GM03348 (cell line): ENCODE measurements around the gene VMP1.
"Not testable (repeated sequence)": the region's sequence is repeated elsewhere in the genome, so short reads cannot be mapped to it uniquely, and the experiment has no call there.

ENCODE experiments used
- DNase-seq: peaks from one replicate; pipeline ENCODE4 v3.0.0; 2012; ENCODE audit warnings: low spot score

VMP1 gene

DNA sequence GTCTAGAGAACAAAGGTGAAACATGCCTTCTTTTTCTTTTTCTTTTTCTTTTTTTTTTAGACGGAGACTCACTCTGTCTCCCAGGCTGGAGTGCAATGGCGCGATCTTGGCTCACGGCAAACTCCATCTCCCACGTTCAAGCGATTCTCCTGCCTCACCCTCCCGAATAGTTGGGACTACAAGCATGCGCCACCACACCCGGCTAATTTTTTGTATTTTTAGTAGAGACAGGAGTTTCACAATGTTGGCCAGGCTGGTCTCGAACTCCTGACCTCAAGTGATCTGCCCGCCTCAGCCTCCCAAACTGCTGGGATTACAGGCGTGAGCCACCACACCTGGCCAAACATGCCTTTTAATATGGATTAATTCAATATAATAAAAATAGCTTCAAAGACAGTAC is 47.6 kb downstream of the VMP1 start:
- DNase-seq: not testable (repeated sequence)

DNA sequence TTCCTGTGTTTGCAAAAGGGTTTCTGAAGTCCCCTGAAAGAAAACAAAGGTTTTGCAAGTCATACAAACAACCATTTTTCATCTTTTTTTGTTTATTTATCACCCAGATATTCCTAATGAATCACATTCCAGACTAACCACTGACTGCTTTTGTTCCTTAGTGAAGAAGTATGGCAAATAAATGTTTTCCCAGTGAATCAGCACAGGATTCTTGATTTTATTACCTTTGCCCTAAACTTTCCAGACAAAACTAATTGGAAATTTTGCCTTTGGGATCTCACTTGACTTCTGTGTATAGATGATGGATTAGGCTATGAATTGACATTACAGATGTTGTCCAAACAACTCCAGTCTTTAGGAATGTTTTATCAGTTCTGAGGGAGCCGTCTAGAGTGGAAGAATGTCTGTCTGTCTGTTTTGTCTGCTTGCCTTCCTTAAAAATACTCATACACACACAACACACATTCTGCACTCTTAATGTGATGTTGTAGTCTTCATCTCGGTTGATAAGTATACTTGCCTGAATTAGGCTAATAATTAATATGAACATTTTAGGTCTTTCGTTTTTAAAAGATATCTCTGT is 48.9 kb downstream of the VMP1 start:
- peak; percentile 62 for DNase-seq

DNA sequence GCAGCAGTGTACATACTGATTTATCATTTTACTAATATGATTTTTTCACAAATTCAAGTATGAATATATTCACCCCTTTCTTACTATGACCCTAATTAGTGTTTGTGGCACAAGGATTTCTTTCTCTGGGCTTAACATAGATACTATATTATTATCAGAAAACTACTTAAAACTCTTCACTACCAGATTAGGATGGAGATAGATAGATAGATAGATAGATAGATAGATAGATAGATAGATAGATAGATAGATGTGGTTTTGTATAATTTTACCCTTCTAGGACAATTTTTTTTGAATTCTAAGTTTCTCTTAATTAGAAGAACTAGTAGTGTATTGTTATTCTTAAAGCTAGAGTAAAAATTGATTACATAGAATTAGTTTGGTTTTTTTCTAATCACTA is 49.6 kb downstream of the VMP1 start:
- DNase-seq: no peak

DNA sequence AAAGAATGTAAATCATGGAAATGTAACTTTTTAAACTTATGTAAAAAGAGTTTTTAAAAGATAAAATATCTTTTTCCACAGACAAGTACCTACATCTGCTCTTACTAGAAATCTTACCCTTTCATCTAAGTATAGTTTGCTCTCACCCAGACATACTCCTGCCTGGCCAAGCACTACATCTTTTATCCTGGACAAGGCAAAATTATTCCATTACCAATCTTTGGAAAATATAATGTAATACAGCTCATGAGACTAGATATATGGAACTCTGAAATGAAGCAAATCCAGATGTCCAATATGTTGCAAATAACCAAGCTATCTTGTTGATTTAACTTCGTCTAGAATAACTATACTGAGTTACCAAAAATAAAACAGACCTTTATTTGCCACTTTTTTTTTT is 50.0 kb downstream of the VMP1 start:
- DNase-seq: no peak

DNA sequence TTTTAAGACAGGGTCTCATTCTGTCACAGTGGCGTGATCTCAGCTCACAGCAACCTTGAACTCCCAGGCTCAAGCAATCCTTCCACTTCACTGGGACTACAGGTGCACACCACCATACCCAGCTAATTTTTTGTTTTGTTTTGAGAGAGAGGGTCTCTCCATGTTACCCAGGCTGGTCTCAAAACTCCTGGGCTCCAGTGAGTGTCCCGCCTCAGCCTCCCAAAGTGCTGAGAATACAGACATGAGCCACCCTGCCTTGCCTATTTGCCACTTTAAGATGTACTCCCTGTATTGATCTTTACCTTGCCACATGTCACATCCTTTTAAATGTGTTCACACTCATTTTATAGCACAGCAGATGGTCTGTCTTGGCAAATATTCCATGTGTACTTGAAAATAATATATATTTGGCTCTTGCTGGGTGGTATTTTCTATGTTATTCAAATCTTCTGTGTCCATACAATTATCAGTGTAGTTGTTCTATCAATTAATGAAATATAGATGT is 50.5 kb downstream of the VMP1 start:
- DNase-seq: no peak

DNA sequence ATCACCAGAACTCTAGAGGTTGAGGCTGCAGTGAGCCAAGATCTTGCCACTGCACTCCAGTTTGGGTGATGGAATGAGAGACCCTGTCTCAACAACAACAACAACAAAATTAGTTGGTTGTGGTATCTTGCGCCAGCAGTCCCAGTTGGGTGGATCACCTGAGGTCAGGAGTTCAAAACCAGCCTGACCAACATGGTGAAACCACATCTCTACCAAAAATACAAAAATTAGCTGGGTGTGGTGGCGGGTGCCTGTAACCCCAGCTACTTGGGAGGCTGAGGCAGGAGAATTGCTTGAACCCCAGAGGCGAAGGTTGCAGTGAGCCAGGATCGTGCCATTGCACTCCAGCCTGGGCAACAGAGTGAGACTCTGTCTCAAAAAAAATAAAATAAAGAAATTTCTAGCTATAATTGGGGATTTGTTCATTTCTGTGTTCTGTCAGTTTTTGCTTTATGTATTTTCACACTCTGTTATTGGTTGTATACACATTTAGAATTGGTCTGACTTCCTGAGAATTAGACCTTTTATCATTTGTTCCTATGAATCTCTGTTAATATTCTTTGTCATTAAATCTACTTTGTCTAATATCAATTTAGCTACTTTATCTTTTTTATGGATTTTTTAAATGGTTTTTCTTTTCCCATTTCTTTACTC is 51.7 kb downstream of the VMP1 start:
- DNase-seq: not testable (repeated sequence)

DNA sequence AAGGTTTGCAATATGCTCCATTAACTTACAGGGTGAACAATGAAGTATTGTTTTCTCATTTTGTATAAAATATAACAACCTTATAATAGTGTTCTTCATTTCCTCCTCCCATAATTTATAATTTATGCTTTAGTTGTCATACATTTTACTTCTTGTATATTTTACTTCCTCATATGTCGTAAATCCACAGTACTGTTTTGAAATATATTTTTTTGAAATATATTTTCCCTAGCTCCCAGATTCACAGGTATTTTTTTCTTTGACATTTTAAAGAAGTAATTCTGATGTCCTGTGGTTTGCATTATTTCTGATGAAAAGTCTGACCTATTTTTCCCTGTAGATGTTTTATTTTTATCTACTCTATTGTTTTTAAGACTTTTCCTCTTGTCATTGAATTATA is 52.7 kb downstream of the VMP1 start:
- no peak for DNase-seq

DNA sequence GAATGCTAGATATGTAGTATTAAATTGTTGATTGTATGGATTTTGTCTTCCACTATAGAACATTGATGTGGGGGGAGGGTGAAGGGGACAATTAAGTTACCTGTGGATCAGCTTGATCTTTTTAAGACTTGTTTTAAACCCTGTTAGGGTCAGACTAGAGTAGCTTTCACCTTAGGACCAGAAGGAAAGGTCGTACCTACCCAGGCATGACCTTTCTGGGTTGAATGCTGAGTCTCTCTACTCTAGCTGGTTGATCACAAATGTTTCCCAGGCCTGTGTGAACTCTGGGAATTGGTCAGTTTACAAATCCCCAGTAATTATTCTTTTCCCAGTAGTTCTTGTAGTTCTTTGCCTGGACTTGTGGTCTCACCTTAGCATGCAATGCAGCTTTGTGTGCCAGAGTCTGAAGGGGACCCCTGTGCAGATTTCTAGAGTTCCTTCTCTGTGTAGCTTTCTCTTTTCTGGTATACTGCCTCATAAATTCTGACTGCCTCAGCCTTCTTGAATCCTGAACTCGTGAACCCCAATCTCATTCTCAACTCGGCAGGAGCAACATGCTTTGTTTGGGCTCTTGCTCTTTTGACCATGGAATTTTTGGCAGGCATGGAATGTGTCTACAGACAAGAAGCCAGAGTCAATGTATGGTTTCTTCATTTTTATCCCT is 54.1 kb downstream of the VMP1 start:
- DNase-seq: peak; percentile 32

DNA sequence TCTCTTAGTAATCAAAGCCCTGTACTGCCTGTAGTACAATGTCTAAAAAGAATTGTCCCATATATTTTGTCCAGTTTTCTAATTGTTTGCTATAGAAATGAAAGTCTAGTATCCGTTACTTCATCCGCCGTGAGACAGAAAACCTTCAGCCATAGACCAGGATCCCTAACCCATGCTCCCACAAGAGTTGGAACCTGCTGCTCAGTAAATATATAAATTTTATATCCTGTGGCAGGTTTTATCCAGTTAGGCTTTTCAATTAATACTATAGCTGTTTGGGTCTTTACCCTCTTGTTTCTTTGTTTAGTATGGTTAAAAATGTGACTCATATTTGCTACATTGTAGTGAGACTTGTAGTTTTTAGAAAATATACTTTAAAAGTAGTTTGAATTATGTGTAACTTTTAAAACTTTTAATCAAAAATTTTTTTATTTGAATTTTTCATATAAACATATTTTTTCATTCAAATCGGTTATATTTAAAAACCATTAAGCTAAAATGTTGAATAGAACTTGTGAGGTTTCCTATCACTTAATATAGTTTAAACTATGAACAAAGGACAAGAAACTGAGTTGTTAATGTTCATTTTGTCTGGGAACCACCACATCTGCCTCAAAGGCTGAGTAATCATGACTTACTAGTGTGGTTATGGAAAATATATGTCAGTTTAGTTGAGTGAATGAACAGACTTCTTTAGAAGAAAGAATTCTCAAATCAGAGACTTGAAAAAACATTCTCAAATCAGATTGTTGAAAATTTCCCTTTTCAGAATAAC is 54.8 kb downstream of the VMP1 start:
- peak; percentile 45 for DNase-seq

DNA sequence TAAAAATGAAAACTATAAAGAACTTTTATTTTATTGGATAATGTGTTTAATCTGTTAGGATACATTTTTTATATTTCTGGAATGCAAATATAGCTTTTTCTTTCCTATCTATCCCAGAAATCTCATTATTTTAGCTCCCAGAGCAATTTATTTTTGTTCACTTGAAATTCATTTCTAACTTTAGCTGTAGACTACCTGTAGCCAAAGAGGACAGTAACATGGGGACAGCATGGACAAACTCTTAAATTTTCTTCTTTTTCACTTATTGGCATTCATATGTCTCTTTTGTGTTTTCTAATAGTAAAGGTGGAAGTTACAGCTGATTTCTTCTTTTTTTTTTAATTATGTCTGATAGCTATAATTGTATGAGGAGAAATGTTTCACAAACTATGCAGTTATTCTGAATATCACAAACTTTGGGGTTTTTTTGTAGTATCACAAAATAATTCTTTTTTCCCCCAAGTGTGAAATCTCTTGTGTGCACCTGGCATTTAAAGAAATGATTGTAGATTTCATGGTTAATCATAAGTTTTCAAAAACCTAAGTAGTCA is 55.4 kb downstream of the VMP1 start:
- DNase-seq: no peak

DNA sequence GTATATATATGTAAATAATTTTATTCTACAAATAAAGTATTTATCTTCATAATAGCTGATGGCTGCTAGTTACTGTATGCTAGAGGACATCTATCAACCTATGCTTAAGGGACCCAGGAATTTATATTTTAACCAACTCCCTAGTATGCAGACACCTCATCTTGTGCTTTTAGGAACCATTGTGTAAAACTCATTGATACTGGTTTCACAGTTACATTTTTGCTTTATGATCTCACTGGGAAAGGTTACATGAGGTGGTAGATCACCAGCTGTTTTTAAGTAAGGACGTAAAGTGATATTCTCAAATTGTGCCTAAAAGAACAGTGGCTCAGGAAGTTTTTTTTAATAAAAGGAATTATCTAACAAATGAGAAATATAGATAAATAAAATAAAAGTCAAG is 56.4 kb downstream of the VMP1 start:
- peak; percentile 58 for DNase-seq

DNA sequence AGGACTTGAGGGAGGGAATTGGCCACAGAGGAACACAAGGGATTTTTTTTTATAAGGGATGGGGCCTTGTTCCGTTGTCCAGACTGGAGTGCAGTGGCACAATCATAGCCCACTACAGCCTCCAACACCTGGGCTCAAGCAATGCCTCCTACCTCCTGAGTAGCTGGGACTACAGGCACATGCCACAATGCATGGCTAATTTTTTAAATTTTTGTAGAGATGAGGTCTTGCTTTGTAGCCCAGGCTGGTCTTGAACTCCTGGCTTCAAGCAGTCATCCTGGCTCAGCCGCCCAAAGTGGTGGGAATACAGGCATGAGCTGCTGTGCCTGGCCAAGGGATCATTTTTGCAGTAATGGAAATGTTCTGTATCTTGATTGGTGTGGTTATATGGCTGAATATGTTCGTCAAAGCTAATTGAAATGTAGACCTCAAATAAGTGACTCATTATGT is 56.9 kb downstream of the VMP1 start:
- no peak for DNase-seq

DNA sequence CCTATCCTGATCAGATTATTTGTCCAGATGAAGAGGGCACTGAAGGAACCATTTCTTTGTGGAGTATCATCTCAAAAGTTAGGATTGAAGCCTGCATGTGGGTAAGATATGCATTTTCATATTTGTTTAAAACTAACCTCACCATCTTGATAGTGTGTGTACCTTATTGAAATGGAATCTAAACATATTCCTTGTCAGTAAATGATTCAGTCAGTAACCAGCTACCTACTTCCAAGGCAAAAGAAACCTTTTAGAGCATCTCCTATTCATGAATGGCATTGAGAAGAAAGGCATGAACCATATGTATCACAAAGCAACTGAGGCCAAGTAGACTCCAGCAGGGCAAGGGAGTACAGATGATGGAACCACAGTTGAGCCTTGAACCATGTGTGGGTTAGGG is 57.6 kb downstream of the VMP1 start:
- no peak for DNase-seq

DNA sequence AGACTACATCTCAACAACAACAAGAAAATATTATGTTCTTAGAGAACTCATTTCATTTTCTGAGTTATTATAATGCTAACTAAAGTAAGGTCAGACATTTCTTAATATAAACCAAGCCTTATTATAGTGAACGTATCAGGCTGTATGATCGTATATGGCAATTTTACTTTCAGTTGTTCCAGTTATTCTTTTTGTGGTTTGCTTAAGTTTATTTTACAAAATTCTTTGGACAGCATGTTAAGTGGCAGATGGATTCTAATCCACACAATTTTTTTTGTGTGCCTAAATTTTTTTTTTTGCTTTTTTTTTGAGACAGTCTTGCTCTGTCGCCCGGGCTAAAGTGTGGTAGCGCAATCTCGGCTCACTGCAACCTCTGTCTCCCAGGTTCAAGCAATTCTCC is 59.0 kb downstream of the VMP1 start:
- DNase-seq: no peak

DNA sequence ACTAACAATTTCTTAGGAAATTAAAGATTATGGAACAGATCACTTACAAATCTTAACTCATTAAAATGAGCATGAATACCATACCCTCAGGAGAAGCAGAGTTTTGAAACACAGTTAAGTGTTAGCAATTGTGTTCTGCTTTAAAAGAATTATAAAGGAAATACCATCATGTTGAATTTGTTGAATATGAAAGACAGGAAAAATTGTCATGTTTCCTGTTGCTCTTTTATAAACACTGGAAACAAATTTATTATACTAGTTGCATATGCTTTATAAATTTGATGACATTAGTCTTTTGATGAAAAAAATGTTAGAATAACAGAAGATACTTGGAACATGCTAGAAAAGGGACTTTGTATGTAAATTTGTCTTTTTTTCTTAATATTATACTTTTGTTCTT is 59.7 kb downstream of the VMP1 start:
- DNase-seq: no peak

DNA sequence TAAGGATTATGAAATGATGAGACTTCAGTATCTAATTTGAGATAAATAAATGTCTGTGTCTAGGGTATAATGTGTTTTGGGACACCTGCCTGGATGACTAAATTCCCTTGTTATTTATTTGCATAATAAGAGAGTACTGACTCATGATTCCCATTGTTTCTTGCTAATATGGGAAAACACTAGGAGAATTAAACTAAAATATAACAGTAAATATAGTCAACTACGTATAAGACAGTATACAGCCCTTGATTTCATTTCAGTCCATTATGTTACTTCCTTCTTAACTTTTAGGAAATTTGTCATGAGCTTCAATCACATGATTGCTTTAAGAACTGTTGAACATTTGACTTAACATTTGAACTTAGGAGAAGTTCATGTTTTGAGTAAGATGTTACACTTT is 62.4 kb downstream of the VMP1 start:
- peak; percentile 26 for DNase-seq

DNA sequence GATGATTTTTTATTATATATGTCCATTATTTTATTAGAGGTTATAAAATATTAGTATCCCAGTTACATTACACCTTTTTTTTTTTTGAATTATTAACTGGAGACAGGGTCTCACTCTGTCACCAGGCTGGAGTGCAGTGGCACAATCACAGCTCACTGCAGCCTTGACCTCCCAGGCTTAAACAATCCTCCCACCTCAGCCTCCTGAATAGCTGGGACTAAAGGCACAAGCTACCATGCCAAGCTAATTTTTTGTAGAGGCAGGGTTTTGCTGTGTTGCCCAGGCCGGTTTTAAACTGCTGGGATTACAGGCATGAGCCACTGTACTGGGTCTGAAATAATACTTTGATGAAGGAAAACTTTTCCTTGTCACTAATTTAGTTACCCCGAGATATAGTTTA is 63.6 kb downstream of the VMP1 start:
- no peak for DNase-seq

DNA sequence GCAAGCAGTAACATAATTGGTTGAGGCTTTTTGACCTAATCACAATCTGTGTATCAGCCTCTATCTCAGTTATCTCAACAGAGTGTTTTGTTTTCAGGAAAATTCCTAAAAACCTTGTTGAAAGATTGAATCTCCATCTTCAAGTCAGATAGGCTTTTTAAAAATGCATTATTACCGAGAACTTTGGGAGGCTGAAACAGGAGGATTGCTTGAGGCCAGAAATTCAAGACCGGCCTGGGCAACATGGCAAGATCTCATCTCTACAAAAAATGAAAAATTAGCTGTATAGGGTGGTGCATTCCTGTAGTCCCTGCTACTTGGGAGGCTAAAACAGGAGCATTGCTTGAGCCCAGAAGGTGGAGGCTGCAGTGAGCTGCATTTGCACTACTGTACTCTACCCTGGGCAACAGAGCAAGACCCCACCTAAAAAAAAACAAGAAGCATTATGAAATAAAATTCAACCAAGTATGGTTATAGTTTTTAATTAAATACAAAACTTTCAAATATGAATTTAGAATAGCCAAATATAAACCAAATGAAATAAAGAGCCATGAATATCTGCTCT is 68.4 kb downstream of the VMP1 start:
- DNase-seq: no peak

DNA sequence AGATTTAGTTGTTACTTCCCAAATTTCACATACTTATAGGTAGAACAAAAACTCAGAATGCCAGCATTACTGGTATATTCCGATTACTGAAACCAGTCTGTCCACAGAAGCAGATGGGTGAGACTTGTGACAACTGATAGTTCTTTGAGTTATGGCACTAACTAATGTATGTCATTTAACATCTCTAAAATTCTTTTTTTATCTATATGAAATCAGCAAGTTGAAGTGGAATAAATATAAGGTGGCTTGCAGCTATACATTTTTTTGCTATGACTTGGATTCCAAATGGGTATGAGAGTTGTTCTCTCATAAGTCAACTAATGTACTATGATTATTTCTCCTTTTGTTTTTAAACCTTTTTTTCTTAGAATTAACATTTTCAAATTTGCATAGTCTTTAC is 69.1 kb downstream of the VMP1 start:
- DNase-seq: no peak

DNA sequence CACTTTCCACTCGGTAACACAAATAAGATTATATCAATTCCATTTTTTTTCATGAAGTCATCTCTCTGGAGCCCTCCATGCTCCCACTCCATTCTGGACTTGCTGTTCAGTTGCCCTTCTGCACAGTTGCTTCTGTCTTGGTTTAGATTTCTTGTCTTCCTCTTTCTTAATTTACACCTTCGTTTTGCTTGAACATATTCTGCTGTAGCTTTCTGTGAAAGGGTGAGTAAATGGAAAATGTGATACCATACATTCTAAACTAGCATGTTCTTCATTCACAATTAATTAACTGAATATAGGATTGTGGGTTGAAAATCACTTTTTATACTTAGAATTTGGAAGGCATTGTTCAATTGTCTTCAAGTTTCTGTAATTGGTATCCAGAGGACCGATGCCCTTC is 69.6 kb downstream of the VMP1 start:
- no peak for DNase-seq

DNA sequence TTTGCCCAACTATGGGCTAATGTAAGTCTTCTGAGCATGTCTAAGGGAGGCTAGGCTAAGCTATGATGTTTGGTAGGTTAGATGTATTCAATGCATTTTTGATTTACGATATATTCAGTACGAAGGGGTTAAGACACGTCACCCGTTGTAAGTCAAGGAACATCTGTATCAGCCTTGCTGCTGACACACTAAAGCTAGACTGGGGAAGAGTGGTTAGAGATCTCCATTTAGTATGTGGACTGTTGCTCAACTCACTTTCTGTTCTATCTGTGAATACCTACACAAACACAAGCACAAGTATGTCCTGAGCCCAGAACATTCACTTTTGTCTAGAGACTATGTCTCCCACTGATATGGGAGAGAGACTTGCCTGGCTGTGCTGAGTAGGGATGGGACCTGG is 71.5 kb downstream of the VMP1 start:
- DNase-seq: no peak

DNA sequence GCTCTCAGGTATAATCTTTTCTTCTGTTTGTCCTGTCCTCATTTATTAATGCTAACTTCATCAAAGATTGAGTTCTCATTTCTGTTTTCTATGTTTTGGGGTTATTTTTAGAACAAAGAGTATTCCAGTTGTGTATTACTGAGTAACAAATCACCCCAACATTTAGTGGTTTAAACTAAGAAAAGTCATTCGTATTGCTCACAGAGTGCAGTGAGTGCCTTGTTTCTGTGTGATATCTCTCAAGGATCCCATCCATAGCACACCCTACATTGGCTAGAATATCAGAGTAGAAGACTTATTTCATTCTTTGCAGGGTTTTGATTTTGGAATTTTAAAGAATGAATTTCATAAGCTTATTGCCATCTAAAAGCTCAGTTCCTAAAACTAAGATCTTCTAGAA is 72.1 kb downstream of the VMP1 start:
- DNase-seq: no peak
